Activated CD8-positive, alpha-beta T cell treated with anti-CD3 and anti-CD28 coated beads for 36 hours (primary cell): Measurements from ENCODE around the gene AP1M2. TPM values are rescaled to one million over a fixed set of nuclear protein-coding genes. Genes with fewer than 3 reads are reported as not detected.

ENCODE experiments used
- ATAC-seq: fragments of 200-7000 bp; cut with Tn5 transposase; one replicate; pipeline ENCODE4 v1.10.0; 2021; ENCODE audit warnings: mild to moderate bottlenecking, moderate library complexity
- CTCF ChIA-PET: fragments of 350-600 bp; sonication (Branson Sonifier 250); formaldehyde crosslinking; loops from one replicate; lab custom pipeline; 2021; ENCODE audit warnings: antibody characterized with exemption; lab: Charles Lee
- POLR2A ChIA-PET: fragments of 350-600 bp; sonication (Branson Sonifier 250); formaldehyde crosslinking; loops from one replicate; lab custom pipeline; 2021; ENCODE audit warnings: antibody characterized with exemption; lab: Charles Lee
- DNase-seq: peaks from one replicate; pipeline ENCODE4 v3.0.0-alpha.2; 2020
- H3K27ac Mint-ChIP-seq: one replicate; pipeline ENCODE4 v1.8.0; 2021; ENCODE audit warnings: mild to moderate bottlenecking, mixed read lengths
- H3K27me3 Mint-ChIP-seq: one replicate; pipeline ENCODE4 v1.8.0; 2021; ENCODE audit warnings: mixed read lengths
- H3K36me3 Mint-ChIP-seq: one replicate; pipeline ENCODE4 v1.8.0; 2021; ENCODE audit warnings: low read depth, mixed read lengths
- H3K4me1 Mint-ChIP-seq: one replicate; pipeline ENCODE4 v1.8.0; 2021; ENCODE audit warnings: low read depth, mixed read lengths
- H3K4me3 Mint-ChIP-seq: one replicate; pipeline ENCODE4 v1.8.0; 2021; ENCODE audit warnings: mild to moderate bottlenecking, moderate library complexity, mixed read lengths
- H3K9me3 Mint-ChIP-seq: one replicate; pipeline ENCODE4 v1.8.0; 2021; ENCODE audit warnings: mixed read lengths
- CTCF ChIP-seq: fragments of 200-600 bp; IDR thresholded peaks from one replicate; pipeline ENCODE4 v1.8.0; 2022; ENCODE audit warnings: antibody characterized with exemption, mild to moderate bottlenecking
- intact Hi-C: fragments of 100-400 bp; cut with micrococcal nuclease; formaldehyde crosslinking; loops from one replicate; pipeline ENCODE4 v1.10.0; 2022
- total RNA-seq, 2 experiments: library from RNA; stranded (reverse); gene quantifications; one replicate each; pipeline ENCODE4 v1.2.3, GENCODE V29; 2021

Gene AP1M2
- not detected for total RNA-seq

- DNase-seq (no peak), ATAC-seq (no peak)
- H3K27me3 Mint-ChIP-seq = peaks cover 6% of the 10 kb centered on the region
- ChIA-PET POLR2A (interaction anchor here (0.7 kb wide), 1 partner anchor 19 kb away, joined by 3 read pairs; no protein-coding TSS in a partner anchor), CTCF (no interaction called here)
- peaks cover 6% of the 10 kb centered on the region for H3K4me1 Mint-ChIP-seq
- intact Hi-C loops = no loop called here
- no peaks in the 10 kb centered on the region for H3K36me3 Mint-ChIP-seq
- no peak for TF ChIP-seq CTCF
- H3K27ac Mint-ChIP-seq = no peak within 1 kb of the TSS
- no peaks in the 10 kb centered on the region for H3K9me3 Mint-ChIP-seq
- no peak within 1 kb of the TSS for H3K4me3 Mint-ChIP-seq
Measured at GRCh38 chr19:10587022-10587838, at the start of gene AP1M2. AP1M2 (minus strand) TSS chr19:10587312; CDS start chr19:10587231, 81 bp downstream.

- POLR2A ChIA-PET = no interaction called here
- intact Hi-C loops = no loop called here
- peaks cover 47% of the 10 kb centered on the region for H3K36me3 Mint-ChIP-seq
- peak overlapping the region; percentile 19 for H3K27ac Mint-ChIP-seq
- no peaks in the 10 kb centered on the region for H3K27me3 Mint-ChIP-seq
- no peak for TF ChIP-seq CTCF
- CTCF ChIA-PET = no interaction called here
- H3K9me3 Mint-ChIP-seq = no peaks in the 10 kb centered on the region
- no peak overlapping the region for H3K4me3 Mint-ChIP-seq
- no peak for ATAC-seq
- no peak for DNase-seq
- peaks cover 19% of the 10 kb centered on the region for H3K4me1 Mint-ChIP-seq
Measured at GRCh38 chr19:10636304-10636972, 49.3 kb upstream of the AP1M2 start.

- intact Hi-C loops = no loop called here
- DNase-seq (no peak), ATAC-seq (no peak)
- POLR2A ChIA-PET = interaction anchor here (1.0 to 1.4 kb wide), 3 partner anchors 10 to 33 kb away, joined by 3 read pairs; no protein-coding TSS in a partner anchor
- peak overlapping the region; percentile 55 for H3K27ac Mint-ChIP-seq
- H3K4me1 Mint-ChIP-seq = peaks cover 8% of the 10 kb centered on the region
- no peaks in the 10 kb centered on the region for H3K9me3 Mint-ChIP-seq
- H3K36me3 Mint-ChIP-seq = peaks cover 48% of the 10 kb centered on the region
- CTCF ChIA-PET = interaction anchor here (1.2 to 2.9 kb wide), 3 partner anchors 9 to 54 kb away, joined by 3 to 16 read pairs (median 6); no protein-coding TSS in a partner anchor
- H3K27me3 Mint-ChIP-seq = no peaks in the 10 kb centered on the region
- TF ChIP-seq CTCF = no peak
- H3K4me3 Mint-ChIP-seq = no peak overlapping the region
Measured at GRCh38 chr19:10634963-10635362, 47.9 kb upstream of the AP1M2 start.

GRCh38 chr19:10634430-10634829 lies 47.3 kb upstream of the AP1M2 start:
- TF ChIP-seq CTCF = no peak
- Mint-ChIP-seq H3K4me1 (peaks cover 8% of the 10 kb centered on the region), H3K27me3 (no peaks in the 10 kb centered on the region), H3K27ac (no peak overlapping the region), H3K9me3 (no peaks in the 10 kb centered on the region), H3K36me3 (peaks cover 47% of the 10 kb centered on the region), H3K4me3 (no peak overlapping the region)
- DNase-seq (no peak), ATAC-seq (no peak)
- CTCF ChIA-PET = interaction anchor here (0.6 to 2.9 kb wide), 3 partner anchors 10 to 54 kb away, joined by 3 to 16 read pairs (median 4); no protein-coding TSS in a partner anchor
- intact Hi-C loops = no loop called here
- POLR2A ChIA-PET = interaction anchor here (1.0 to 1.4 kb wide), 3 partner anchors 11 to 34 kb away, joined by 3 read pairs; no protein-coding TSS in a partner anchor
